ENCODE measurements around the gene GLYATL1B.
"Not testable (repeated sequence)": the region's sequence is repeated elsewhere in the genome, so short reads cannot be mapped to it uniquely, and the experiment has no call there.

GLYATL1B gene

GRCh38 chr11:59086007-59086406 lies at the start of gene GLYATL1B:
Gene GLYATL1B, plus strand, starts transcription at chr11:59086307. Its CDS starts 0 bp downstream, at chr11:59086307.
- DNase-seq, result not testable (repeated sequence)

DNA sequence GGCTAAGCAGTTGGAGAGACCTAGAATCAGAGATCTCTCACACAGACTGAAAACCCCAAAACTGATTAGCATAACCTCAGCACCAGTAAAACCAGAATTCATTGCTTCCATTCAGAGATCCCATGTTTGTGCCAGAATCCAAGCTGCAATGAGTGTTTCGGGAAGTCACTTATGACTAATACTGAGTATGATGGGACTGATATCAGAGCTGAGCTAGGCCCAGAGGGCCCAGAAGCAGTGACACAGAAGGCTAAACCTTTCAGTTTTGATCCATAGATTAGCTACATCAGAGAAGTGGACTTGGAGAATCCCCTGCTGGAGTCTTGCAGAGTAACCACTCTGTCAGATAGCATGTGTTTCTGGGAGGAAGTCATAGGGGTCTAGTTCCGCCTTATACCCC lies 49.6 kb upstream of the GLYATL1B start:
- DNase-seq, result not testable (repeated sequence)

GRCh38 chr11:59037434-59037833 lies 48.7 kb upstream of the GLYATL1B start:
- DNase-seq, result not testable (repeated sequence)

DNA sequence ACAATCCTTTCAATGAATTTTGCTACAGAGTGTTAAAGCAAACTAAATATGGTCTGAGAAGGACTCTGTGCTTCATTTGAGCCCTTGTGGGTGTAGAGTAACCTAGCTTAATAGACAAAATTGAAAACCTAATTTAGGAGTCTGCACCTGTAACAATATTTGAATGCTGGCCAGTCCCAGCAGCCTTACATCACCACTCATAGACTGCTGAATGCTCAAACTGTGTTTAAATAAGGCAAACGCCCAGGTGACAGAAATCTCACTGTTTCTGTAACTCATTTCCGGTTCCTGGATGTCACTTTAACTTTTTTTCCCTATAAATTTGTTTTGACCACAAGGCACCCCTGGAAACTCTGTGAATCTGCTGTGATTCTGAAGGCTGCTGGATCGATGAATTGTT lies 45.5 kb upstream of the GLYATL1B start:
- no peak for DNase-seq

GRCh38 chr11:59051383-59051782 lies 34.7 kb upstream of the GLYATL1B start:
- not testable (repeated sequence) for DNase-seq

DNA sequence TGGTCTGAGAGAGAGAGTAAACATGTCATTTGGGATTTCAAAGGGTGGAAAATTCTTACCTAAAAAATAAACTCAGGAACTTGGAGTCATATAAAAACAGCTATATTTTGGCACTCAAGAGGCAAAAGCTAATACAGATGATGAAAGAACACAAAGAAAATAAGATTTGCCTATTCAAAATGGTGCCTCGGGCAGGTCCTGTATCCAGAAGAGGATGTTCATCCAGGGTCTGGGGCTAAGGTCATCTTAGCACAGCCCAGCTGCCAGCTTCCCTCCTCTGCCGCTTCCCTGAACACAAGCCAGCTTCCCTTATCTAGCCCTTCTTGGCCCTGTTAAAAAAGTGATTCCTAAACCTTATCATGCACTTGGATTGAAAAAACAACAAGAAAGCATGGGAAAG lies 33.8 kb upstream of the GLYATL1B start:
- not testable (repeated sequence) for DNase-seq

DNA sequence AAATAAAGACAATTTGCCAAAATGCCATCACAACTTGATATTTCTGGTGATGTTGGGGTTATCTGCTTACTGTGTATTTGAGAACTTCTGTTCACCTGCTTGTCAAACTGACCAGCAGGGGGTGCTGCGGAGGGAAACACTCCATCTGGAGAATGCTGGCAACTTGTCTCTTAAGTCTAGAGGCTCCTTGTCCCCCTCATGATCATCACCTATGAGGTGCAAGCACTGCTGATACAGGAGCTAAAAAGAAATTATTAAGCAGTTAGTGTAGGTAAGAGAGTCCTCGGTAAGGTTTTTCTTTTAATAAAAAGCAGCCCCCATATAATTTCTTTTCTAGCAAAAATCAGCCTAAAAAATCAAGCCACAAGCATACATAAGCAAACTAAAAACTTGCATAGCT lies 32.7 kb upstream of the GLYATL1B start:
- peak; percentile 29 to 81 for DNase-seq

GRCh38 chr11:59058120-59059033 lies 27.7 kb upstream of the GLYATL1B start:
- peak; percentile 86 to 100 for DNase-seq

DNA sequence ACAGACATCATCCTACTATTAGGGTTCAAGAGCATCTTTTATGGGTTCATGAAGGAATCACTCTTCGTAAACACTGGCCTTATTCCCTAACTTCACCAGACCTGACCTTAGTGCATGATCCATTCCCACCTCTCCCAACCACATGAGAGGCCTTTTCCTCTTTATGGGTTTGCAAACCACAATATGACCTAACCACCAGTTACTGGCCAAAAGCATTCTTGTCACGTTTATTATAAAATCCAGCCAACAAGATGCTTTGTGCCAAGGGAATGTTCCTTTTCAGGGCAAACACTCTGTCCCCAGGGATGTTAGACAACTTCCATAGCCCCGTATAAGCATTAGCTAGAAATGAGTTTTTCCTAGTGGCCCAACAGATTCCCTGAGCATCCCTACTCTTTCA lies 26.0 kb upstream of the GLYATL1B start:
- not testable (repeated sequence) for DNase-seq

- DNase-seq, result no peak
Measured at GRCh38 chr11:59062602-59063529, 23.2 kb upstream of the GLYATL1B start.

GRCh38 chr11:59063996-59064727 lies 21.9 kb upstream of the GLYATL1B start:
- DNase-seq, result not testable (repeated sequence)

DNA sequence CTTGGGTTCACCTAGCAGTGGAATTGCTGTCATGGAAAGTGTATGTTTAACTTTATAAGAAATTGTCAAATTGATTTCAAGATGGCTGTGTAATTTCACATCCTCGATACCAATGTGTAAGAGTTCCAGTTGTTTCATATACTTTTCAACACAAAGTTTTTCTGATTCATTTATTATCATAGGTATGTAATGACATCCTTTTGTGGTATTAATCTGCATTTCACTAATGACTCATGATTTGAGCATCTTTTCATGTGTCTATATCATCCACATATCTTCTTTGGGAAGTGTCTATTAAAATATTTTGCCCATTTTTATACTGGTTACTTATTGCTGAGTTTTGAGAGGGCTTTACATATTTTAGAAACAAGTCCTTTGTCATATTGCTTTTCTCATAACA lies 17.0 kb upstream of the GLYATL1B start:
- DNase-seq, result no peak

DNA sequence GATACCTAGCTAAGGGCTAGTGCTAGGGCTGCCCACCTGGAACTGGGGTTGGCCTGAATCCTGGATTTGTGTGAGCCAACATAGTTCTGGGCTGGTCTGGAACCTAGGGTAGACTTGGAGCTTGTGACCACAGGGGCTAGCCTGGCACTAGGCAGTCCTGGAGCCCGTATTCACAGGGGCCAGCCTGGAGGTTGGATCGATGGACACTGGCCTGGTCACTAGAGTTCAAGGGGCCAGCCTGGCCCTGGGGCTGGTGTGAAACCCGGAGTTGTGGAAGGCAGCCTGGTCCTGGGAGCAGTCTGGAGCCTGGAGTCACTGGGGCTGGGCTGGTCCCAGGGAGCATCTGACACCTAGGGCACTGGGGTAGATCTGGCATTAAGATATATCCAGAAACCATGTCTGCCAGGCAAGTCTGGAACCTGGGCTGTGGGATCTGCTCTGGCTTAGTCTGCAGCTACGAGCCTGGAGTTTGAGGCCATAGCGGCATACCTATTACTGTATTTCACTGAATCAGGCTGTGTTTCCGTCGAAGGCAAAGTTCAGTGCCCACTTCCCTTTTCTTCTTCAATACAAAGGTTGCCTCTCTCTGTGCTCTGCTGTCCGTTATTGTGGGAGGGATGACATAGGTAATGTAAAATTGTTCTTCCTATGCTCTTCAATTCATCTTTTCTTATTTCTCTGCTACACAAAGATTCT lies 9.1 kb upstream of the GLYATL1B start:
- DNase-seq, result peak in 1 of 2 donors; percentile 23

- DNase-seq, result no peak
Measured at GRCh38 chr11:59078435-59078834, 7.7 kb upstream of the GLYATL1B start.

DNA sequence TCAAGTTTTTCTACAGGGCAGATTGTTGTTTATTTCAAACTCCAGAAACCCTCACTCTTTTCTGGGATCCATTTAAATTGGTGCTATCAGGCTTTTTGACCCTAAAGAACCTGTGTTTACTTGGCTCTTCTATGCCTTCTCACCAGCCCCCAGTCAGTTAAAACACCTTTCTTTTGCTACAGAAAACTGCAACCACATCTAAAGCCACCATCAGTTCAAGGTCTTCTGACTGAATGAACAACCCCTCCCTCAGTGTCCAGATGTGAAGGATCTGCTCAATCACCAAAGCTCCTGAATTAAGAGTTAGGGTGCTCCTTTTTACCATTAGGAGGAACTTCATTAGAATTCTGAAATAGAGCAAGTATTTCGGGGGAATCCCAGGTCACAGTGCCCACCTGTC lies 7.0 kb upstream of the GLYATL1B start:
- DNase-seq, result no peak

DNA sequence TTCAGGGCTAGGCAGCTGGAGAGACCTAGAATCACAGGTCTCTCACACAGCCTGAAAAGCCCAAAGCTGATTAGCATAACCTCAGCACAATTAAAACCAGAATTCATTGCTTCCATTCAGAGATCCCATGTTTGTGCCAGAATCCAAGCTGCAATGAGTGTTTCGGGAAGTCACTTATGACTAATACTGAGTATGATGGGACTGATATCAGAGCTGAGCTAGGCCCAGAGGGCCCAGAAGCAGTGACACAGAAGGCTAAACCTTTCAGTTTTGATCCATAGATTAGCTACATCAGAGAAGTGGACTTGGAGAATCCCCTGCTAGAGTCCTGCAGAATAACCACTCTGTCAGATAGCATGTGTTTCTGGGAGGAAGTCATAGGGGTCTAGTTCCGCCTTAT lies 5.7 kb upstream of the GLYATL1B start:
- not testable (repeated sequence) for DNase-seq

DNA sequence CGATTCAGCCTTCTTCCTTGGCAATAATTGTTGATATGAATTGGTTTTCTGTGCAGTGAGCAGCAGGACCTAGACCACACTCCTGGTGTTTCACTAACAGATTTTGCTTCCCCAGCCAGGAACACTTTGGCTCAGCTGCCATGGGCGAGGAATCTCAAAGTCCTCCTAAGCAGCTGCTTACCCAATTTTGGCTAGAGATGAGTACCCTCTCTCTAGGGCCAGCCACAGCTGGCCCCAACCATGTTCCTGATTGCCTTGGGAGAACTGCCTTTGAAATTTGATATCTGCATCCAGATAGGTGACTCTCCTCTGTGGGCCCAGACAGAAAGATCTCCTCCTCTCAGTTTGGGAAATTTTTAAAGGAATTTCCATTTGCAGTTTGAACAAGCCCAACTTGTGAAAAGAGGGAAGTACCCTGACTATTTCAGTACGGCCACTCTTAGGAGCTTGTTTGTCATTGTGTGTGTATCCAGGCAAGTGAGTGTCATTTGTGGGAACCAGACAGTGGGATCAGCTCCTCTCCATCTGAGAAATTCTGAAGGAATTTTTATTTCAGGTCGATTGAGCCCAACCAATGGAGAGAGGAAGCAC lies 4.6 kb upstream of the GLYATL1B start:
- peak; percentile 33 to 73 for DNase-seq

GRCh38 chr11:59088162-59088561 lies 2.1 kb downstream of the GLYATL1B start:
- no peak for DNase-seq

GRCh38 chr11:59093576-59093975 lies 7.5 kb downstream of the GLYATL1B start:
- not testable (repeated sequence) for DNase-seq

DNA sequence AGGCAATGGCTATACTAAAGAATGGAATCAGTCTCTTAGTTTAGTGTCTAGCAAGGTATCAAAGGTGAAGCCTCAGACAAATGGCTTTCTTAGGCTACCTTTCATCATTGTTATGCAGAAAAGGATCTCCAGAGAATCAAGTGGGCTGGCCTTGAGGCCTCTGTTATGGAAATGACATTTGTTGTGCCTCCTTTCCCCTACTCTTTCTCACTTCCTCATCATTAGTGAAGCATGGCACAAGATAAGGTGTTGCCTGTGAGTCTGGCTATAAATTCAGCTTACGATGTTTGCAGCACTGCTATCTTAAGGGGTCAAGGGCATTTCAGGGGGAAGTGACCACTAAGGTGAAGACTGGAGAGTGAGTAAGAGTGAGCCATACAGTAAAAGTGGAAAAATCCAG lies 9.1 kb downstream of the GLYATL1B start:
- not testable (repeated sequence) for DNase-seq

GRCh38 chr11:59095972-59096575 lies 10.0 kb downstream of the GLYATL1B start:
- DNase-seq, result not testable (repeated sequence)

Data from inflammatory macrophage treated with lipopolysaccharide for 1 hour (primary cell).